H1 (cell line): ENCODE measurements around the gene DPEP2. TPM values are rescaled to one million over a fixed set of nuclear protein-coding genes. Genes with fewer than 3 reads are reported as not detected.

ENCODE experiments used
- CTCF ChIA-PET: fragments of 300-600 bp; sonication (Branson Sonifier 250); formaldehyde crosslinking; loops from one replicate; lab custom pipeline; 2021; ENCODE audit not compliant: partially characterized antibody; lab: Charles Lee
- POLR2A ChIA-PET: fragments of 300-600 bp; sonication (Branson Sonifier 250); formaldehyde crosslinking; loops from one replicate; lab custom pipeline; 2021; ENCODE audit warnings: inconsistent platforms; ENCODE audit not compliant: partially characterized antibody; lab: Charles Lee
- DNase-seq, 2 experiments: peaks; one replicate each; pipeline versions ENCODE4 v3.0.0 to v3.0.0-alpha.2; 2010 to 2022; ENCODE audit warnings: low spot score in 2 of 2, low read depth in 1 of 2, mixed read lengths in 1 of 2
- FAIRE-seq: peaks from 2 replicates; lab custom pipeline; 2011; peaks lifted over from hg19 to GRCh38; lab: Jason Lieb, UNC
- H2AFZ ChIP-seq: 2 replicates; pipeline ENCODE4 v1.8.1; 2012; ENCODE audit warnings: low read length, inconsistent platforms
- H2AK5ac ChIP-seq: 2 replicates; pipeline ENCODE4 v1.6.1; 2013; ENCODE audit warnings: low read depth, low read length
- H2BK120ac ChIP-seq: replicated peaks from 2 replicates; pipeline ENCODE3; 2013; ENCODE audit warnings: low read depth, low read length, inconsistent platforms
- H2BK12ac ChIP-seq: 2 replicates; pipeline ENCODE4 v1.6.1; 2013; ENCODE audit warnings: low read depth, low read length
- H2BK15ac ChIP-seq: 2 replicates; pipeline ENCODE4 v1.6.1; 2013; ENCODE audit warnings: low read length
- H2BK20ac ChIP-seq: 2 replicates; pipeline ENCODE4 v1.6.1; 2013; ENCODE audit warnings: low read length
- H2BK5ac ChIP-seq: 2 replicates; pipeline ENCODE4 v1.6.1; 2013; ENCODE audit warnings: low read depth, low read length
- H3K14ac ChIP-seq: 2 replicates; pipeline ENCODE4 v1.6.1; 2013; ENCODE audit warnings: inconsistent platforms; ENCODE audit not compliant: insufficient read length
- H3K18ac ChIP-seq: 2 replicates; pipeline ENCODE4 v1.6.1; 2013; ENCODE audit warnings: low read length; ENCODE audit errors: extremely low read depth
- H3K23ac ChIP-seq: 2 replicates; pipeline ENCODE4 v1.6.1; 2013; ENCODE audit warnings: inconsistent platforms; ENCODE audit not compliant: insufficient read length
- H3K23me2 ChIP-seq: 2 replicates; pipeline ENCODE4 v1.6.1; 2013; ENCODE audit warnings: low read depth, low read length
- H3K27ac ChIP-seq: 2 replicates; pipeline ENCODE4 v1.6.1; 2011; ENCODE audit warnings: low read depth, low read length, inconsistent platforms
- H3K27me3 ChIP-seq, 4 experiments: replicated peaks in 1 of 4; 1 replicate in 1 of 4; 2 replicates in 3 of 4; pipeline versions ENCODE4 v1.6.1 to v1.8.1; 2011 to 2013; ENCODE audit warnings: low read length in 3 of 4, mild to moderate bottlenecking in 3 of 4, inconsistent platforms in 2 of 4, mixed read lengths in 2 of 4, moderate library complexity in 1 of 4; ENCODE audit not compliant: control insufficient read depth in 3 of 4, insufficient read depth in 3 of 4; ENCODE audit errors: extremely low read depth in 1 of 4
- H3K36me3 ChIP-seq, 4 experiments: 2 replicates each; pipeline versions ENCODE4 v1.6.1 to v1.8.1; 2011 to 2013; ENCODE audit warnings: mild to moderate bottlenecking in 4 of 4, low read length in 3 of 4, moderate library complexity in 2 of 4, control low read depth in 1 of 4, inconsistent platforms in 1 of 4; ENCODE audit not compliant: insufficient read depth in 4 of 4, control insufficient read depth in 2 of 4
- H3K4ac ChIP-seq: replicated peaks from 2 replicates; pipeline ENCODE3; 2013; ENCODE audit warnings: low read length, low read depth, mixed read lengths, inconsistent platforms; ENCODE audit not compliant: insufficient read length
- H3K4me1 ChIP-seq, 4 experiments: replicated peaks in 1 of 4; 1 replicate in 1 of 4; 2 replicates in 3 of 4; pipeline versions ENCODE4 v1.6.1 to v1.8.1; 2011 to 2013; ENCODE audit warnings: low read length in 3 of 4, inconsistent platforms in 2 of 4, mixed read lengths in 1 of 4; ENCODE audit not compliant: insufficient read depth in 4 of 4, control insufficient read depth in 3 of 4
- H3K4me2 ChIP-seq, 2 experiments: 2 replicates each; pipeline versions ENCODE4 v1.6.1 to v1.8.1; 2011 to 2013; ENCODE audit warnings: low read depth in 2 of 2, low read length in 2 of 2, control low read depth in 1 of 2, inconsistent platforms in 1 of 2, mild to moderate bottlenecking in 1 of 2; ENCODE audit not compliant: insufficient read depth in 1 of 2
- H3K4me3 ChIP-seq, 4 experiments: fragments of 200-600, 300-600 bp in 1 of 4; sonication (generic), shearing (Covaris generic), sonication (Bioruptor Twin) in 1 of 4; 2 replicates each; pipeline versions ENCODE4 v1.5.1 to v1.8.1; 2011 to 2016; ENCODE audit warnings: low read length in 4 of 4, low read depth in 3 of 4, control low read depth in 2 of 4, inconsistent platforms in 2 of 4, mild to moderate bottlenecking in 2 of 4, mixed read lengths in 1 of 4, moderate library complexity in 1 of 4; ENCODE audit not compliant: insufficient read depth in 2 of 4; ENCODE audit errors: extremely low read depth in 1 of 4
- H3K56ac ChIP-seq: replicated peaks from 2 replicates; pipeline ENCODE3; 2013; ENCODE audit warnings: low read depth, mild to moderate bottlenecking, mixed read lengths, low read length, inconsistent platforms; ENCODE audit not compliant: insufficient read length
- H3K79me1 ChIP-seq: 2 replicates; pipeline ENCODE4 v1.6.1; 2013; ENCODE audit warnings: low read depth, low read length, control low read depth
- H3K79me2 ChIP-seq, 2 experiments: 2 replicates each; pipeline versions ENCODE4 v1.6.1 to v1.8.1; 2012 to 2013; ENCODE audit warnings: low read length in 2 of 2, mild to moderate bottlenecking in 2 of 2, inconsistent platforms in 1 of 2; ENCODE audit not compliant: insufficient read depth in 2 of 2, control insufficient read depth in 1 of 2
- H3K9ac ChIP-seq, 4 experiments: replicated peaks in 1 of 4; 1 replicate in 1 of 4; 2 replicates in 3 of 4; pipeline versions ENCODE4 v1.6.1 to v1.8.1; 2011 to 2013; ENCODE audit warnings: low read depth in 3 of 4, low read length in 3 of 4, control low read depth in 2 of 4, mild to moderate bottlenecking in 2 of 4, moderate library complexity in 2 of 4, inconsistent platforms in 1 of 4; ENCODE audit errors: extremely low read depth in 1 of 4
- H3K9me3 ChIP-seq, 2 experiments: 2 replicates each; pipeline versions ENCODE4 v1.6.1 to v1.8.1; 2012 to 2013; ENCODE audit warnings: mild to moderate bottlenecking in 2 of 2, moderate library complexity in 2 of 2, control low read depth in 1 of 2, inconsistent platforms in 1 of 2, low read depth in 1 of 2, low read length in 1 of 2, mixed read lengths in 1 of 2; ENCODE audit not compliant: insufficient read depth in 2 of 2
- H4K20me1 ChIP-seq, 2 experiments: replicated peaks in 1 of 2; 2 replicates each; pipeline versions ENCODE3 to v1.8.1; 2011 to 2013; ENCODE audit warnings: inconsistent platforms in 2 of 2, low read length in 2 of 2, mild to moderate bottlenecking in 1 of 2; ENCODE audit not compliant: insufficient read depth in 2 of 2, control insufficient read depth in 1 of 2
- H4K5ac ChIP-seq: 2 replicates; pipeline ENCODE4 v1.6.1; 2013; ENCODE audit warnings: low read length, low read depth, mixed read lengths, inconsistent platforms; ENCODE audit not compliant: insufficient read length
- H4K8ac ChIP-seq: 2 replicates; pipeline ENCODE4 v1.8.0; 2013; ENCODE audit warnings: mild to moderate bottlenecking, moderate library complexity, low read length, inconsistent platforms; ENCODE audit not compliant: insufficient read depth; ENCODE audit errors: extremely low read depth
- H4K91ac ChIP-seq: replicated peaks from 2 replicates; pipeline ENCODE3; 2013; ENCODE audit warnings: low read length, mixed read lengths, inconsistent platforms; ENCODE audit not compliant: insufficient read length
- POLR2A ChIP-seq, 2 experiments: IDR thresholded peaks; 1 replicate in 1 of 2; 2 replicates in 1 of 2; pipeline ENCODE4 v1.6.1; 2011; ENCODE audit warnings: low read depth in 2 of 2, low read length in 2 of 2, mild to moderate bottlenecking in 2 of 2; ENCODE audit errors: control extremely low read depth in 1 of 2
- TAF7 ChIP-seq: optimal IDR thresholded peaks from 2 replicates; pipeline ENCODE3; 2011; ENCODE audit warnings: low read depth, mild to moderate bottlenecking, inconsistent platforms, low read length, moderate library complexity, borderline replicate concordance
- WGBS, 2 experiments: shearing (Covaris generic) in 1 of 2; methylation state at CpG; one replicate each; pipeline versions ENCODE4 v1.1.6 to v1.1.7; 2013 to 2015; ENCODE audit warnings: low lambda C conversion rate in 2 of 2, mixed read lengths in 2 of 2, inconsistent platforms in 1 of 2, low coverage in 1 of 2, missing lambda C conversion rate in 1 of 2; ENCODE audit not compliant: insufficient replicate concordance in 2 of 2, insufficient coverage in 1 of 2, insufficient read length in 1 of 2; ENCODE audit errors: extremely low coverage in 1 of 2, missing lambda C conversion rate in 1 of 2; 5-methylcytosine and 5-hydroxymethylcytosine counted together
- polyA plus RNA-seq, 7 experiments: library from polyadenylated mRNA; depleted of rRNA in 3 of 7; stranded (reverse) in 5 of 7; unstranded in 2 of 7; fragments of >200 nt in 5 of 7; fragments of 200-250 nt in 2 of 7; gene quantifications; 1 replicate in 5 of 7; 2 replicates in 1 of 7; 4 replicates in 1 of 7; pipeline versions ENCODE4 v1.2.1 to v1.2.3, GENCODE V29; 2011 to 2013; ENCODE audit warnings: missing spikeins in 2 of 7, mixed read lengths in 2 of 7
- total RNA-seq: library from RNA; stranded (reverse); fragmentation: NEBNext Ultra II Directional; extraction: Animal tissue kit (Norgen Biotek cat#: 25700); gene quantifications from 2 replicates; pipeline ENCODE4 v1.2.1, GENCODE V29; 2021

Gene DPEP2
- total and polyA plus RNA-seq, 2 of the 8 experiments (the other 6 are each of a cell fraction or from before 2014, with no cell fraction given) = not detected

DNA sequence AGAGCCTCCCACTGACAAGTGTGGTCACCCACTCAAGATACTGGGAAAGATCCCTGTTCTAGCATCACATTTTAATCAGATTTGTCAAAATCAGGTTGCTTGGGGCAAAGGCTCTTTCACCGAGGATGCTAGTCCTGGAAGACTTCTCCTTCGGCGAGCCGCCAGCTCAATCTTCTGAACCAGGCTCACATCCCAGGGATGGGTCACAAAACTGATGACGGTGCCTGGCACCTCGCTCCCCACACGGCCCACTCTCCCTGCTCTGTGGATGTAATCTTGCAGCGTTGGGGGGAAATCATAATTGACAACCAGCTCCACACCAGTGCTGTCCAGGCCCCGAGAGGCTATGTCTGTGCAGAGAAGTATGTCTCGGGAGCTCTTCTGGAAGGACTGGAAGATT is 22.2 kb upstream of the DPEP2 start:
- ChIA-PET CTCF (interaction anchor here (1.1 to 3.2 kb wide), 4 partner anchors 19 to 44 kb away, joined by 3 to 18 read pairs (median 10); partner anchors contain the start of gene DPEP2), POLR2A (interaction anchor here (0.7 to 4.1 kb wide), 16 partner anchors 9 to 361 kb away, joined by 3 to 28 read pairs (median 8); partner anchors contain the start of genes ACD, DPEP2, NFATC3 and SLC12A4)
- Histone ChIP-seq H2BK120ac (no peak overlapping the region), H4K91ac (no peak overlapping the region), H3K23me2 (peaks cover 12% of the 10 kb centered on the region), H4K8ac (peak overlapping the region; percentile 36; the same call in 1 of the 2 replicates), H4K20me1 (peaks cover 0 to 3% of the 10 kb centered on the region in 2 experiments), H3K27me3 (no peaks in the 10 kb centered on the region), H2BK20ac (no peak overlapping the region), H3K79me2 (peaks cover 0 to 27% of the 10 kb centered on the region in 2 experiments; a peak in 2 of 4 replicates), H3K56ac (no peak overlapping the region), H3K36me3 (peaks cover 0 to 5% (median 1%) of the 10 kb centered on the region in 4 experiments; a peak in 4 of 8 replicates), H4K5ac (no peak overlapping the region), H3K4me1 (peaks cover 0 to 8% (median 5%) of the 10 kb centered on the region in 4 experiments; a peak in 5 of 7 replicates), H3K9me3 (no peaks in the 10 kb centered on the region), H3K14ac (no peak overlapping the region), H2BK12ac (no peak overlapping the region), H3K4ac (no peak overlapping the region), H2BK15ac (no peak overlapping the region), H3K9ac (peak overlapping the region in 2 of 4 experiments; percentile 5 to 28; a peak in 2 of 7 replicates)
- no peak for DNase-seq
- TF ChIP-seq TAF7 = no peak
- TF ChIP-seq POLR2A (IDR thresholded peaks at IDR 0.05; ENCODE audit: control extremely low read depth in 1 of 2, low read depth in 2 of 2, low read length in 2 of 2) = 0 out of 3 replicates have a peak, but pooled peaks of 1 of the 2 experiments have one; percentile 14
- TF ChIP-seq, all 59 proteins: peak for 1
- H3K4me2 ChIP-seq = peak overlapping the region; percentile 72 to 94; a peak in 3 of 4 replicates
- peaks cover 6% of the 10 kb centered on the region for H3K79me1 ChIP-seq
- H2BK5ac ChIP-seq = no peak overlapping the region
- no peak for FAIRE-seq
- peak overlapping the region in 2 of 4 experiments; percentile 89 to 99; a peak in 4 of 8 replicates for H3K4me3 ChIP-seq
- H3K23ac ChIP-seq = no peak overlapping the region
- no peak overlapping the region for H2AK5ac ChIP-seq
- 92% methylated on average over 10 of the region's 10 CpGs; no CpG with 5 or more reads in 1 of the 2 experiments for WGBS, 2 experiments
- no peak overlapping the region for H3K18ac ChIP-seq
- H3K27ac ChIP-seq = no peak overlapping the region
- H2AFZ ChIP-seq = no peak overlapping the region
